ENCODE measurements around the gene MAML1. TPM values are rescaled to one million over a fixed set of nuclear protein-coding genes. Genes with fewer than 3 reads are reported as not detected.

Gene MAML1
- total RNA-seq, 1 experiment from 2014 or later: 34.0 TPM

GRCh38 chr5:179825655-179826182 lies 93.1 kb downstream of the MAML1 start:
- Histone ChIP-seq H3K9me2 (ENCODE audit: insufficient read depth) (no peaks in the 10 kb centered on the region), H3K4me1 (replicated peaks; ENCODE audit: insufficient read depth) (peaks cover 37% of the 10 kb centered on the region), H3K9me3 (ENCODE audit: insufficient read depth, low read depth) (no peaks in the 10 kb centered on the region), H4K20me1 (ENCODE audit: insufficient read depth) (peaks cover 88% of the 10 kb centered on the region), H2AFZ (no peak overlapping the region), H3K4me2 (no peak overlapping the region), H3F3A (ENCODE audit: insufficient read depth, low read depth) (peaks cover 93% of the 10 kb centered on the region), H3K79me2 (ENCODE audit: low read depth) (peaks cover 99% of the 10 kb centered on the region), H3K27ac (no peak overlapping the region), H3K27me3 (ENCODE audit: insufficient read depth, low read depth) (no peaks in the 10 kb centered on the region), H3K36me3 (ENCODE audit: low read depth) (peaks cover 81% of the 10 kb centered on the region), H3K4me3 (no peak overlapping the region)
- ChIA-PET CTCF (interaction anchor here (0.6 kb wide), 1 partner anchor 88 kb away, joined by 3 read pairs; no protein-coding TSS in a partner anchor), POLR2A (ENCODE audit: unreplicated experiment) (interaction anchor here (0.5 kb wide), 1 partner anchor 62 kb away, joined by 4 read pairs; no protein-coding TSS in a partner anchor)
- no peak for DNase-seq
- intact Hi-C loops (cut with micrococcal nuclease; ENCODE audit: unreplicated experiment): no loop called here
- BruUV-seq (replicated peaks): no TSS peak
- no peak for TF ChIP-seq EZH2 (IDR thresholded peaks at IDR 0.05; ENCODE audit: low read depth)

Small RNAs within 50 kb of the gene (microRNA-seq; reads per million reads assigned to microRNA genes)
- 16.2 reads per million, percentile 28 among the genes with 10 or more reads in this experiment for gene MIR1229 (ENCODE audit: borderline number of aligned reads, borderline replicate concordance)

Other genes with a start within 250 kb of the MAML1 start
- gene RUFY1, start 182.3 kb upstream of the MAML1 start, total RNA-seq (2021): 63.9 and 72.2 TPM in 2 replicates
- gene HNRNPH1, start 109.2 kb upstream of the MAML1 start, total RNA-seq (2021): 626 and 723 TPM in 2 replicates
- gene CBY3, start 51.8 kb upstream of the MAML1 start, total RNA-seq (2021): not detected in 2 replicates
- gene CANX, start 33.9 kb upstream of the MAML1 start, total RNA-seq (2021): 712 and 792 TPM in 2 replicates
- 9.7 and 14.4 TPM in 2 replicates for gene LTC4S, start 61.2 kb downstream of the MAML1 start, total RNA-seq (2021)
- gene MGAT4B, start 74.0 kb downstream of the MAML1 start, total RNA-seq (2021): 337 and 413 TPM in 2 replicates
- gene SQSTM1, start 88.1 kb downstream of the MAML1 start, total RNA-seq (2021): 715 and 961 TPM in 2 replicates
- 39.9 and 54.0 TPM in 2 replicates for gene MRNIP, start 126.0 kb downstream of the MAML1 start, total RNA-seq (2021)
- 118 and 148 TPM in 2 replicates for gene TBC1D9B, start 175.1 kb downstream of the MAML1 start, total RNA-seq (2021)

Measured in PC-9 (cell line).